Measurements from ENCODE around the gene CPNE2. TPM values are rescaled to one million over a fixed set of nuclear protein-coding genes. Genes with fewer than 3 reads are reported as not detected.
A peak's percentile ranks its signal among the peaks of the same experiment; 100 is the strongest.

Gene CPNE2
- total RNA-seq, 1 donor from 2014 or later: 9.9 TPM

DNA sequence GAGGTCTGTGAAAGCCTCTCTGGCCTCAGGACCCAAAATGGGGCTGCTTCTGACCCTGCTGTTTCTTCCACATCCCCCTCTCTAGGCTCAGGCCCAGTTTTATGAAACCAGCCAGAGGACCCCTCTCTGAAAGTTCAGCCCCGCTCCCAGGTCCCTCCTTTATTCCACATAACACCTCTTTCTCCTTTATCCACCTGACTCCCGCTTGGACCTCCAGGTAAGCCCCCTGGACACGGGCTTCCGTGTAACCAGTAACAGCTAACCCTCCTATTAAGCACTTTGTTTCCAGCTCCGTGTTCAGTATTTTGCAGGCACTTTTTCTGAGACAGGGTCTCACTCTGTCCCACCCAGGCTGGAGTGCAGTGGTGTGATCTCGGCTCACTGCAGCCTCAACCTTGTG lies 56.1 kb downstream of the CPNE2 start:
- Mint-ChIP-seq H3K27ac (no peak overlapping the region), H3K9me3 (no peaks in the 10 kb centered on the region), H3K4me1 (ENCODE audit: low read depth) (peaks cover 8% of the 10 kb centered on the region)

DNA sequence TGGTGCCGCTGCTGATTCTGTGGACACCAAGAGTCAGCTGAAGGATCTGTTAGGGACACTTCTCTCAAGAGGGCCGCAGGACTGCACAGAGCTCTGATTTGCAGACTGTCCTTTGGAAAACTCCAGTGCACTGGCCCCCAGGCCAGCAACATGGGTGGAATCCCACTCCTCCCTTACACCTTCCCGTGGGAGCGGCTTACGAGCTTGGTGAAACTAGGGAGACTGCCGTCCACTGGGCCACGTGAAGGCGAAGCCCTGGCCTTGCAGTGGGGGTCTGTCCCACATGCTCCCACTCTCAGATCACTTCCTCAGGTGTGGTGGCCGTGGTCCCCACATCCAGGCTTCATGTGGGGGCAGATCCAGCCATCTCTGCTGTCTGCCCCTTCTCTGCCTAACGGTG lies 57.0 kb downstream of the CPNE2 start:
- DNase-seq (ENCODE audit: low spot score): no peak
- Mint-ChIP-seq H3K27ac (no peak overlapping the region), H3K4me1 (ENCODE audit: low read depth) (peaks cover 8% of the 10 kb centered on the region), H3K9me3 (no peaks in the 10 kb centered on the region), H3K36me3 (ENCODE audit: low read depth) (peaks cover 27% of the 10 kb centered on the region), H3K4me3 (ENCODE audit: low read depth) (no peak overlapping the region), H3K27me3 (ENCODE audit: low read depth) (no peaks in the 10 kb centered on the region)
- intact Hi-C loops (cut with micrococcal nuclease): no loop called here

More for the DNA sequence above, 56.1 kb downstream of the CPNE2 start:
- Mint-ChIP-seq H3K36me3 (ENCODE audit: low read depth) (peaks cover 18% of the 10 kb centered on the region), H3K27me3 (ENCODE audit: low read depth) (no peaks in the 10 kb centered on the region), H3K4me3 (ENCODE audit: low read depth) (no peak overlapping the region)
- DNase-seq (ENCODE audit: low spot score): no peak
- intact Hi-C loops (cut with micrococcal nuclease): no loop called here

DNA sequence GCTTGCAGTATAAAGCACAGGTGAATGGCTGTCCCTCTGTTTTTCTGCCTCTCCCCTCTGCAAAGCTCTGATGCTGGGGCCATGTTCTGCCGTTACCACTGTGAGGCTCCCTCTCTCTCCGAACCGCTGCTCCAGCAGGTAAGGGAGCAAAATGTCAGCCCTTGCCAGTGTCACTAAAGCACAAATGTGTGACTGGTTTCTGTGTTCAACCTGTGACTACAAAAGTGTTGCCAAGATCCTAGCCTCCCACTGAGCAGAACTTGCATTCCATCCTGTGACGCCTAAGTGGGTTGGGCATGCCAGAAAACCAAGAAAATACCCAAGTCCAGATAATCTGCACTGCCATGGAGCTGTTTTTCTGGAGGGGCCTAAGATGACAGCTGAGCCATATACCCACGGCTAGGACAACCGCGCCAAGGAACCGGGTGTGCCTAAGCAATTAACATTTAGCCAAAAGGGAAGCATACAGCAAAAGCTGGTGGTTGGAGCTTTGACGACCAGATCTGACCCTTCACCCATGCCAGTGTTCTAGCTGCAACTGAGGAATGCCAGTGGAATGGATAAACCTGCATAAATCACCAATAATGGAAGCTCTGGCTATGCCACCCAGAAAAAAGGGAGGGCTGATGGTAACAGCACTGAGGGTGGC lies 58.4 kb downstream of the CPNE2 start:
- Mint-ChIP-seq H3K27me3 (ENCODE audit: low read depth) (no peaks in the 10 kb centered on the region), H3K36me3 (ENCODE audit: low read depth) (peaks cover 38% of the 10 kb centered on the region), H3K4me1 (ENCODE audit: low read depth) (peaks cover 10% of the 10 kb centered on the region), H3K9me3 (no peaks in the 10 kb centered on the region), H3K4me3 (ENCODE audit: low read depth) (no peak overlapping the region), H3K27ac (no peak overlapping the region)
- intact Hi-C loops (cut with micrococcal nuclease): no loop called here
- no peak for DNase-seq (ENCODE audit: low spot score)

DNA sequence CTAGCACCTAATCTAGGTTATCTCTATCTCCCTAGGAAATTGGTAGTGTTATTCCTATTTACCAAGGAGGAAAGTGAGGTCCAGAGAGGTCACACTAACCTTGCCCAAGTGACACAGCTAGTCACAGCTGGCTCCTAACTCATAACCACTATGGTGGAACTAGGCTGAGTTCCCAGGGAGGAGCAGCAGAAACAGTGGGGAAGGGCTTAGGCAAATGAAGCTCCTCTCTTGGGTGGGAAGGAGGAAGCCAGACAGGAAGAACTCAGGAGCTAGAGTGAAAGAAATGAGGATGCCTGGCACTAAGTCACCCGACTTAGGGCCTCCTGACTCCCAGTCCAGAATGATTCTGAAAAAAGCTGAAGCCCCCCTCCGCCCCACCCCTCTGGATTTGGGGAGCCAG lies 59.0 kb downstream of the CPNE2 start:
- Mint-ChIP-seq H3K4me3 (ENCODE audit: low read depth) (no peak overlapping the region), H3K4me1 (ENCODE audit: low read depth) (peaks cover 15% of the 10 kb centered on the region), H3K27me3 (ENCODE audit: low read depth) (no peaks in the 10 kb centered on the region), H3K36me3 (ENCODE audit: low read depth) (peaks cover 44% of the 10 kb centered on the region), H3K9me3 (no peaks in the 10 kb centered on the region), H3K27ac (no peak overlapping the region)
- DNase-seq (ENCODE audit: low spot score): no peak
- intact Hi-C loops (cut with micrococcal nuclease): no loop called here

DNA sequence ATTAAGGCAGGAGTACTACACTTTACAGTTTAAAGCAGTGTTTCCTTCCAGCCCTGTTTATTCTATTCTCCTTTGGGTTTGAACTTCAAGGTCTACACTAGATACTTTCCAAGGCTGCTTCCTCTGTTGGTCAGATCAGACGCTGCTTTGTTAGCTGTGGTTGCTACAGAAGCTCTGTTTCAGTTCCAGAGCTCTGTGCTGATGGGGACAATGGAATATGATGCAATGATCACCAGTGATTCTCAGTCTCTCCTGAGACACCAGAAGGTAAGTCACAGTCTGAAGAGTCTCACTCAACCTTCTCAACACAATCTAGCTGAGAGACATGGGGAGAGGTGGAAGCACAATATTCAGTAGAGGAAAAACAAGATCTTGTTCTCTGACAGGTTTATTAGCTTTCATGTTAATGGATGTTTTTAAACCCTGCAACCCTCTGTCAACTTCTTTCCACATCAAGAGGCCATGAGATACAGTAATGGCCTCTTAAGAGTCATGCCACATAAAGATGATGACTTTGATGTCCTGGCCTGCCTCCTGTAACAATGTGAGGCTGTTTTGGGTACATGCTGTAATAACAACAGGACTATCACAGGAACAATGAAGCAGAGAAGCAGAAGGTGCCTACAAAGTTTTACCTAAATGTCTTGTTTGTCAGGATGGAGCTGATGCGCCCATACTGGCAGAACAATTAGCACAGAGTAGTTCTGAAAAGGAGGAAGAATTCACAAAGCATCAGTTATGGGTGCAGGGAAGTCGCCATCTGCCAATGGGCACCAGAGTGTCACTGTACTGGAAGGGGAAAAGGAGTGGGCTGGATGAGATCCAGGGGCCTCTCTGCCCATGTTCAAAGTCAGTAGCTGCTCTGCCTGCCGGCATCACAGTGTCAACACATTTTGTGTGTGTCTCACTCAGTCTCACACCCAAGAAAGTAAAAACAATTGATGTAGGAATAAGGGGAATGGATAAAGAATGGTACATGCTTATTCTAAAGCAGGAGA lies 60.0 kb downstream of the CPNE2 start:
- Mint-ChIP-seq H3K4me1 (ENCODE audit: low read depth) (peaks cover 17% of the 10 kb centered on the region), H3K36me3 (ENCODE audit: low read depth) (peaks cover 54% of the 10 kb centered on the region), H3K27ac (peak overlapping the region; percentile 2), H3K27me3 (ENCODE audit: low read depth) (no peaks in the 10 kb centered on the region), H3K4me3 (ENCODE audit: low read depth) (no peak overlapping the region), H3K9me3 (no peaks in the 10 kb centered on the region)
- DNase-seq (ENCODE audit: low spot score): no peak
- intact Hi-C loops (cut with micrococcal nuclease): no loop called here

DNA sequence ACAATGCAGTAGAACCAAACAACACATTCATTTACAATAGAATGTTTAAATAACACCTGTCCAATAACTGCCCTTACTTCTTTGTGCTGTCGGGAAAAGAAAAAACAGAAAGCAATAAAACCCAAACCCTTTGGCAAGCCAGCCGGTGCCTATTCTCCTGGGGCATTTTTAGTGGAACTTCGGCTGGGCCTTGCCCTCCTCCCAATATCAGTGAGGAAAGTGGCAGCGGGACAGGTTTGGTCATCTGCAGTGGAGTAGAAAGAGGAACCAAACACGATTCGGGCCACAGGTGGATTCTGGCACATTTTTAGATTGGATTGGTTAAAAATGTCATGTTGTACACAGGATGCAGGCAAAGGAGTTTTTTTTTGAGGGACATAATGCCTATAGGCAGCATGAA lies 61.5 kb downstream of the CPNE2 start:
- Mint-ChIP-seq H3K9me3 (no peaks in the 10 kb centered on the region), H3K4me1 (ENCODE audit: low read depth) (peaks cover 13% of the 10 kb centered on the region), H3K27ac (no peak overlapping the region), H3K4me3 (ENCODE audit: low read depth) (no peak overlapping the region), H3K27me3 (ENCODE audit: low read depth) (no peaks in the 10 kb centered on the region), H3K36me3 (ENCODE audit: low read depth) (peaks cover 62% of the 10 kb centered on the region)
- DNase-seq (ENCODE audit: low spot score): no peak
- intact Hi-C loops (cut with micrococcal nuclease): no loop called here

DNA sequence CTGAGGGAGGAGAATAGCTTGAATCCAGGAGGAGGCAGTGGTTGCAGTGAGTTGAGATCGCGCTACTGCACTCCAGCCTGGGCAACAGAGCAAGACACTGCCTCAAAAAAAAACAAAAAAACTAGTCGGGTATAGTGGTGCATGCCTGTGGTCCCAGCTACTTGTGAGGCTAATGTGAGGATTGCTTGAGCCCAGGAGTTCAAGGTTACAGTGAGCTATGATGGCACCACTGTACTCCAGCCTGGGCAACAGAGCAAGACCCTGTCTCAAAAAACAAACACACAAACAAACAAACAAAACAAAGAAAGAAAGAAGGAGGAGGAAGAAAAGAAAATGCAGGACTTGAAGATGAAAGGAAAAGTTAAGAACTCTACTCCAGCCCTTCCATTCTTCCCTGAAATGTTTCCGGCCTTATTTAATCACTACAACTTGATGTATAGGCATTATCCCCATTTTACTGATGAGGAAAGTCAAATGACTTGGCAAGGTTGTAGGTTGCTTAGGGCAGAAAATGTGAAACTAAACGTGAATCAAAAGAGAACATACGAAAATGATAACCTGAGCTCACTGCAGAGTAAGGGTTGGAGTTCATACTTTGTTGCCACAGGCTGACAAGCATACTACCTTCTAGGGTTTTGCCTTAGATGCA lies 63.4 kb downstream of the CPNE2 start:
- Mint-ChIP-seq H3K4me3 (ENCODE audit: low read depth) (no peak overlapping the region), H3K27me3 (ENCODE audit: low read depth) (no peaks in the 10 kb centered on the region), H3K27ac (peak overlapping the region; percentile 22), H3K36me3 (ENCODE audit: low read depth) (peaks cover 77% of the 10 kb centered on the region), H3K9me3 (no peaks in the 10 kb centered on the region), H3K4me1 (ENCODE audit: low read depth) (peaks cover 16% of the 10 kb centered on the region)
- DNase-seq (ENCODE audit: low spot score): no peak
- intact Hi-C loops (cut with micrococcal nuclease): no loop called here

DNA sequence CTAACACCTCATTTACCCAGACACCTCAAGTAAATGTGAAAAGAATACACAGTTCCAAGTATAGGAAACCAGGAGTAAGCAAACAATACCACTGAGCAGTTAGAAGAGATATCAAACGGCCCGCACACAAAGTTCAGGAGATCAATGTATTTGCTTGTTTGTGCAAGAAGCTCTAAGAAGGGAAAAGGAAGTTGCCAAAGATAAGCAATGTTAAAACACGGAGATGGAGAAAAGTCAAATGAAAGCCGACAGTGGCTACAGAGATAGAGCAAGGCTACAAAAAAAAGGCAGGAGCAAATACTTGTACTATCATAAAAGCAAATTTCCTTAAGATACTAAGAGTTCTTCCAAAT lies 63.9 kb downstream of the CPNE2 start:
- Mint-ChIP-seq H3K4me1 (ENCODE audit: low read depth) (peaks cover 18% of the 10 kb centered on the region), H3K27me3 (ENCODE audit: low read depth) (no peaks in the 10 kb centered on the region), H3K4me3 (ENCODE audit: low read depth) (no peak overlapping the region), H3K9me3 (no peaks in the 10 kb centered on the region), H3K27ac (peak overlapping the region; percentile 22), H3K36me3 (ENCODE audit: low read depth) (peaks cover 80% of the 10 kb centered on the region)
- DNase-seq (ENCODE audit: low spot score): no peak
- intact Hi-C loops (cut with micrococcal nuclease): no loop called here

DNA sequence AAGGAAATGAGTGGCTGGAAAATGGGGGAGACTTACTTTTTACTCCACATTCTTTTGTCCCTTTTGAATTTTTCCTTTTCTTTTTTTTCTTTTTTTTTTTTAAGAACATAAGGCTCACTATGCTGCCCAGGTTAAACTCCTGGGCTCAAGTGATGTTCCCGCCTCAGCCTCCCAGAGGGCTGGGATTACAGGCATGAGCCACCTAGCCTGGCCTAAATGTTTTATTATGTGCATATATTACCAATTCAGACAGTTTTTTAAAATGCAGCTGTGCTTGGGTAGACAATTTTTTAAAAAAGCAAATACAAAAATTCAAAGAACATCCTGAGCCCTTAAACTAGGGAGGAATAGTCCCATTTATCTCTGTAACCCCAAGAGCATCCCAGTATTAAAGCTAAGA lies 65.2 kb downstream of the CPNE2 start:
- H3K27me3 Mint-ChIP-seq (ENCODE audit: low read depth): no peaks in the 10 kb centered on the region
- no peak overlapping the region for H3K27ac Mint-ChIP-seq
- H3K36me3 Mint-ChIP-seq (ENCODE audit: low read depth): peaks cover 72% of the 10 kb centered on the region
- H3K4me3 Mint-ChIP-seq (ENCODE audit: low read depth): no peak overlapping the region
- no peaks in the 10 kb centered on the region for H3K9me3 Mint-ChIP-seq
- H3K4me1 Mint-ChIP-seq (ENCODE audit: low read depth): peaks cover 15% of the 10 kb centered on the region
- DNase-seq (ENCODE audit: low spot score): no peak
- intact Hi-C loops (cut with micrococcal nuclease): no loop called here

DNA sequence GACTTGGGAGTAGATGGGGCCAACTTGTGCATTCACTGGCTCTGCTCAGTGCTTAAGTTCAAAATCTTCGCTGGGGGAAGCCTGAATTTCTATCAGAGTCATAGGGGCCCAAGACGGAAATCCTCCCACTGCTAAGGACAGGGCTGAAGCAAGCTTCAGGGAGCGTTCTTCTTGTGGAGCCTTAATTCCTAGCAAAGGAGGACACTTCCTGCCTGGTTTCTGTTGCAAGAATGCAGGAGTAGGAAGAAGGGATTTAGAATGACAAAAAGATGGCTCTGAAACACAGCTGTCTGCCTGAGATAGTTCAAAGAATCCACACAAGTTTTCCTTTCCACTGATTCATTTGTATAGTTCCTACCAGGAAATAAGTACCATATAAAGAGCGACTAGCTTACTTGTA lies 67.1 kb downstream of the CPNE2 start:
- no peaks in the 10 kb centered on the region for H3K27me3 Mint-ChIP-seq (ENCODE audit: low read depth)
- no peaks in the 10 kb centered on the region for H3K9me3 Mint-ChIP-seq
- no peak for DNase-seq (ENCODE audit: low spot score)
- H3K4me1 Mint-ChIP-seq (ENCODE audit: low read depth): peaks cover 15% of the 10 kb centered on the region
- H3K36me3 Mint-ChIP-seq (ENCODE audit: low read depth): peaks cover 67% of the 10 kb centered on the region
- H3K27ac Mint-ChIP-seq: no peak overlapping the region
- no peak overlapping the region for H3K4me3 Mint-ChIP-seq (ENCODE audit: low read depth)
- intact Hi-C loops (cut with micrococcal nuclease): no loop called here

DNA sequence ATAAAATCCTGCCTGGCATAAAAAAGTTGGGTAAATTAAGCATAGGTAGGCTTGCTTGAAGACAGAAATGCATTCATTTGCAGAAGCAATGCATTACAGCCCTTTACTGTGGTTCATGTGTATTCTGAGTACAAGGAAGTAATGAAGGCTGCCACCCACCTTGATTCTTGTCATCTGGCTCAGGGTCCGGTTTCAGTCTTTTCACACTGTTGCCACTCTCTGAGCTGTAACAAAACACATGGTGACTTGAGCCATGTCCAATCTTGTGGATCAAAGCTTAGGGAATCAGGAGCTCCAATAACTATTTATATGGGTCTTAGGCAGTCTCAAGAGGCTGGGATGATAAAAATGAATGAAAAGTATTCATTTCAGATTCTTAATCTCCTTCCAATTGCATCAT lies 71.5 kb downstream of the CPNE2 start:
- H3K27ac Mint-ChIP-seq: no peak overlapping the region
- no peaks in the 10 kb centered on the region for H3K9me3 Mint-ChIP-seq
- no peaks in the 10 kb centered on the region for H3K27me3 Mint-ChIP-seq (ENCODE audit: low read depth)
- H3K36me3 Mint-ChIP-seq (ENCODE audit: low read depth): peaks cover 64% of the 10 kb centered on the region
- no peak overlapping the region for H3K4me3 Mint-ChIP-seq (ENCODE audit: low read depth)
- H3K4me1 Mint-ChIP-seq (ENCODE audit: low read depth): peaks cover 9% of the 10 kb centered on the region
- intact Hi-C loops (cut with micrococcal nuclease): no loop called here
- no peak for DNase-seq (ENCODE audit: low spot score)

DNA sequence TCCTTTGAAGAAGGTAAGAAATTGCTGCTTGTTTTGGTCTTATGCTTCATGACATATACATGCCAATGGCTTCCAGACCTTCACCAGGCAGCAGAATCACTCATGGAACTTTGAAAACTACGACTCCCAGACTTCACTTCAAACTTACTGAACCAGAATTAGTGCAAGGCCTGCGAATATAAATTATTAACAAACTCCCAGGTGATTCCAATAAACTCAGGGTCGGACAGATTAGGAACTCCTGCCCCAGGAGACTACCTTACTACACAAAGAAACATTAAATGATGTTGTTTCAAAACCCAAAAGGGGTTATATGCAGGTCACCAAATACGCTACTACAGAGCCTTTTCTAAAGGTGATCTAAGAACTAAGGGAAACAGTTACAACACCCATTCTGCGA lies 73.1 kb downstream of the CPNE2 start:
- no peaks in the 10 kb centered on the region for H3K27me3 Mint-ChIP-seq (ENCODE audit: low read depth)
- no peak for DNase-seq (ENCODE audit: low spot score)
- no peaks in the 10 kb centered on the region for H3K9me3 Mint-ChIP-seq
- H3K36me3 Mint-ChIP-seq (ENCODE audit: low read depth): peaks cover 63% of the 10 kb centered on the region
- intact Hi-C loops (cut with micrococcal nuclease): no loop called here
- H3K4me3 Mint-ChIP-seq (ENCODE audit: low read depth): no peak overlapping the region
- H3K27ac Mint-ChIP-seq: no peak overlapping the region
- peaks cover 8% of the 10 kb centered on the region for H3K4me1 Mint-ChIP-seq (ENCODE audit: low read depth)

DNA sequence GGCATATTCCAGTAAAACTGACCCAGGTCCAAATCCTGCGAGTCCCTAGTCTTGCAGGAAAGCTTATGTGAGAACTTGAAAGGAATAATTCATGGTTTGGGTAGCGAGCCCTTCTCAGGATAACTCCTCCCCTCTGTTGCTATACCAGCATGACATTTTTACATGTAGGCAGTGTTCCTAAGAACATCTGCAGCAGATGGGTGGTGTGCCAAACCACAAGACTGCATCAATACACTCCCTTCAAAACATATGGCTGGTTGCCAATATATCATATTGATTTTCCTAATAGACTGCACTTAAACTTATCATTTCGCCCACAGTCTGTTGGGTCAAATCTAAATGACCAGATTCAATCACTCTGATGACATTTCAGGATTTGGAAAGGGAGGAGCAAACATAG lies 73.6 kb downstream of the CPNE2 start:
- Mint-ChIP-seq H3K9me3 (no peaks in the 10 kb centered on the region), H3K27me3 (ENCODE audit: low read depth) (no peaks in the 10 kb centered on the region), H3K27ac (no peak overlapping the region), H3K36me3 (ENCODE audit: low read depth) (peaks cover 63% of the 10 kb centered on the region), H3K4me3 (ENCODE audit: low read depth) (no peak overlapping the region), H3K4me1 (ENCODE audit: low read depth) (peaks cover 4% of the 10 kb centered on the region)
- DNase-seq (ENCODE audit: low spot score): no peak
- intact Hi-C loops (cut with micrococcal nuclease): no loop called here

Data from activated T-helper 2 cell treated with anti-CD3 and anti-CD28 coated beads, Interferon-gamma antibody, Interleukin-2, Interleukin-4, amounts not matched to agents 10 μg/mL and 5 μg/mL and 100 μg/mL, durations not matched to agents 14 hours and 24 hours and 36 hours (primary cell).